Ishikawa (cell line): ENCODE results near the gene MRGPRF.

ENCODE experiments used
- EP300 ChIP-seq: IDR thresholded peaks from 2 replicates; pipeline ENCODE4 v1.6.1; 2012; ENCODE audit warnings: borderline replicate concordance
- REST ChIP-seq: IDR thresholded peaks from 2 replicates; pipeline ENCODE4 v1.6.1; 2012; ENCODE audit warnings: low read depth, mild to moderate bottlenecking

DNA sequence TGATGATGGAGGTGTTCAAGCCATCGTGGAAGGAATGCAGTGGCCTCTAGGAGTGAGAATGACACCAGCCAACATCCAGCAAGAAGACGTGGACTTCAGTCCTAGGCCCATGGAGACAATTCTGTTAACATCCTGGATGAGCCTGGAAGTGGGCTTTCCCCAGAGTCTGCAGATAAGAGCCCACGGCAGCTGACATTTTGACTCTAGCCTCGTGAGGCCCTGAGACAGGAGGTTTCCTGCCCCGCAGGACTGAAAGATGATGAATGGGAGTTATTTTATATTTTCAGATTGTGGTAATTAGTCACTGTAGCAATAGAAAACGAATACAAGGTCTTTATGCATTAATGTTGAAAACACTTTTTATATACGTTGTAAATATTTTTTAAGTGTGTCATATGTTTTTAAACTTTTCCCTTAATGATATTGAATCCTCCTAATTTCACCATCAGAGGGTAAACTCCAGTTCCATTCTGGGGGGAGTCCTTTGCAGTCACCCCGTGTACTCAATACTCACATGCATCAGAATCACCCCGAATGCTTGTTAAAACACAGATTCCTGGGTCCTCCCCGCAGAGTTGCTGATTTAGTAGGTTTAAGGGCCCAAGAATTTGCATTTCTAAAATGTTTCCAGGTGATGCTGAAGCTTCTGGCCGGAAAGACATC, 35.1 kb upstream of the MRGPRF start:
- TF ChIP-seq EP300 (no peak), REST (no peak)
